CD4-positive, alpha-beta T cell treated with Interleukin-1 beta for 1 hour (primary cell): ENCODE measurements around the gene CD9.

Experiments
- DNase-seq, 2 donors: peaks; one replicate each; pipeline ENCODE4 v3.0.0-alpha.2; 2020 to 2022

The CD9 gene

GRCh38 chr12:6222078-6222654 is 22.0 kb downstream of the CD9 start:
- DNase-seq, result no peak

- DNase-seq, result no peak
These were observed 23.3 kb downstream of the CD9 start for GRCh38 chr12:6223545-6223944.

- DNase-seq, result peak in 1 of 2 donors; percentile 38
These were observed 24.4 kb downstream of the CD9 start for GRCh38 chr12:6224550-6224949.

- DNase-seq, result no peak
These were observed 25.4 kb downstream of the CD9 start for GRCh38 chr12:6225630-6226001.

- DNase-seq, result no peak
These were observed 25.9 kb downstream of the CD9 start for GRCh38 chr12:6226002-6226678.

- DNase-seq, result no peak
These were observed 26.5 kb downstream of the CD9 start for GRCh38 chr12:6226679-6227051.

- DNase-seq, result no peak
These were observed 28.5 kb downstream of the CD9 start for GRCh38 chr12:6228535-6229223.

GRCh38 chr12:6229224-6230218 is 29.3 kb downstream of the CD9 start:
- DNase-seq, result peak in 1 of 2 donors; percentile 45

GRCh38 chr12:6230321-6231110 is 30.3 kb downstream of the CD9 start:
- DNase-seq, result peak; percentile 75 to 76

GRCh38 chr12:6231359-6232268 is 31.4 kb downstream of the CD9 start:
- no peak for DNase-seq

- DNase-seq, result no peak
These were observed 33.1 kb downstream of the CD9 start for GRCh38 chr12:6233121-6233971.

- DNase-seq, result no peak
These were observed 34.0 kb downstream of the CD9 start for GRCh38 chr12:6234214-6234613.

- no peak for DNase-seq
These were observed 34.7 kb downstream of the CD9 start for GRCh38 chr12:6234906-6235305.

- DNase-seq, result no peak
These were observed 35.3 kb downstream of the CD9 start for GRCh38 chr12:6235499-6235898.

- no peak for DNase-seq
These were observed 35.9 kb downstream of the CD9 start for GRCh38 chr12:6235906-6236640.

- DNase-seq, result no peak
These were observed 36.4 kb downstream of the CD9 start for GRCh38 chr12:6236641-6236940.

- no peak for DNase-seq
These were observed 37.6 kb downstream of the CD9 start for GRCh38 chr12:6237830-6238229.

GRCh38 chr12:6238875-6239274 is 38.7 kb downstream of the CD9 start:
- no peak for DNase-seq

- no peak for DNase-seq
These were observed 41.3 kb downstream of the CD9 start for GRCh38 chr12:6241495-6241894.

- DNase-seq, result no peak
These were observed 49.4 kb downstream of the CD9 start for GRCh38 chr12:6249580-6249979.
